ENCODE data around the gene RAP1GDS1.

The RAP1GDS1 gene

DNA sequence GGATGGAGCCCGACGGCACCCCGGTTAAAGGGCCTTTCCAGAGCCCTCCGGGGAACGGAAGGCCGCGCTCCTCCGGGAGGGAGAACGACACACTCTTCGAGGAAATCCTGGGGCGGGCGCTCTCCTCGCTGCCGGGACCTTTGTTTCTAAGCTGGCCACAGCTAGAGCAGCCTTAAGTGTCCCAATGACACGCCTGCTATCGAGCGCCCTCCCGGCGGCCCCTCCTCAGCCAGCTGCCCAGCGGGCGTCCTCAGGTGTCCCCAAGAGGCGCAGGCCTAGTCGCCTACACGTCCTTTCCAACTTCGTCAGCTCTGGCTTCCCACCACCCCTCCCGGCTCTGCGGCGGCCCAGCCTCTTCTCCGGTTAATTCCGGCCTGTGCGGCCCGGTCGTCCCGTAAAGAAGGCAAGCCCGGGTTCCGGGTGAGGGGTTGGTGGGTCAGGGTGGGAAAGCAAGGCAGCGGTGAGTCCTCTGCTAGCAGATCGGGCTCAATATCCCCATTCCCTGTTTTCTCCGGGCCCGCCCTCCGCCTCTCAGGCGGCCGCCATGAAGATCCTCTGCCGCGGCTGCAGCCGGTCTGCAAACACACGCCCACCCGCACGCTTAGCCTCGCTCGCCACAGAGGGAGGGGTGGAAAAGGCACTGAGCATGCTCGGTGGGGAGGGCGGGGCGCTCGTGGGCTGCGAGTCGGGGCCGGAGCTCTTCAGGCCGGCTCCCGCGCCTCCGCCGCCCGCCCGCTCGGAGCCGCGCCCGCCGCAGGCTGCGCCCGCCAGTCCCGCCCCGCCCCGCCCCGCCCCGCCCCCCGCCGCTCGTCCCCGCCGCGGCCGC, at the start of gene RAP1GDS1:
TSS of gene RAP1GDS1 (plus strand) at position 806 of the 826 bp plus-strand sequence. CDS start 182 bp downstream, outside the sequence.
- H3K36me3 Mint-ChIP-seq (ENCODE audit: low read depth) = peaks cover 12% of the 10 kb centered on the region
- H3K4me1 Mint-ChIP-seq (ENCODE audit: low read depth) = peaks cover 54% of the 10 kb centered on the region
- no peaks in the 10 kb centered on the region for H3K27me3 Mint-ChIP-seq
- H3K9me3 Mint-ChIP-seq = no peaks in the 10 kb centered on the region
- peak within 1 kb of the TSS; percentile 97 for H3K27ac Mint-ChIP-seq
- H3K4me3 Mint-ChIP-seq = peak within 1 kb of the TSS; percentile 93

- Mint-ChIP-seq H3K27ac (no peak overlapping the region), H3K27me3 (no peaks in the 10 kb centered on the region), H3K4me3 (no peak overlapping the region)
These were observed 38.9 kb upstream of the RAP1GDS1 start for GRCh38 chr4:98222306-98222705.

DNA sequence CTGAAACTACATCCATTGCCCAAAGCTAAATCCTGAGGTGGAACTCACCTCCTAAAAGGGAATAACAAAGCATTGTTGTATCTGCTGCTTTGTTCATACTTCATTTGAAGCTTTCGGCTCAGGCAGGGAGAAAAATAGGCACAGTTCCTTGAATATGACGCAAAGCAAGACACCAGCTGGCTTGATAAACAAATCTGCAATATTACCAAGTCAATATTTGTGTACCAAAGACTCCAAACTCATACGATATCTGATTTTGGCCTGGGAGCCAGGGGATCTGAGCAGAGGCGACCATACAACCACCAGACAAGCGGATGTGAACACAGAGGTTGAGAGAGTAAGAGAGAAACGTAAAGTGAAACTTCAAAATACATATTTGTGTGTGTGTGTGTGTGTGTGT, 34.8 kb upstream of the RAP1GDS1 start:
- H3K27ac Mint-ChIP-seq = no peak overlapping the region
- H3K4me1 Mint-ChIP-seq (ENCODE audit: low read depth) = no peaks in the 10 kb centered on the region
- no peaks in the 10 kb centered on the region for H3K27me3 Mint-ChIP-seq
- H3K36me3 Mint-ChIP-seq (ENCODE audit: low read depth) = no peaks in the 10 kb centered on the region
- H3K4me3 Mint-ChIP-seq = no peak overlapping the region
- no peaks in the 10 kb centered on the region for H3K9me3 Mint-ChIP-seq

More at GRCh38 chr4:98222306-98222705, 38.9 kb upstream of the RAP1GDS1 start:
- no peaks in the 10 kb centered on the region for H3K36me3 Mint-ChIP-seq (ENCODE audit: low read depth)
- no peaks in the 10 kb centered on the region for H3K4me1 Mint-ChIP-seq (ENCODE audit: low read depth)
- no peaks in the 10 kb centered on the region for H3K9me3 Mint-ChIP-seq

GRCh38 chr4:98230961-98231360, 30.2 kb upstream of the RAP1GDS1 start:
- H3K27ac Mint-ChIP-seq = no peak overlapping the region
- H3K4me1 Mint-ChIP-seq (ENCODE audit: low read depth) = no peaks in the 10 kb centered on the region
- no peaks in the 10 kb centered on the region for H3K36me3 Mint-ChIP-seq (ENCODE audit: low read depth)
- no peaks in the 10 kb centered on the region for H3K27me3 Mint-ChIP-seq
- H3K4me3 Mint-ChIP-seq = no peak overlapping the region
- no peaks in the 10 kb centered on the region for H3K9me3 Mint-ChIP-seq

GRCh38 chr4:98232202-98232601, 29.0 kb upstream of the RAP1GDS1 start:
- no peak overlapping the region for H3K4me3 Mint-ChIP-seq
- H3K27ac Mint-ChIP-seq = no peak overlapping the region
- H3K36me3 Mint-ChIP-seq (ENCODE audit: low read depth) = no peaks in the 10 kb centered on the region
- H3K27me3 Mint-ChIP-seq = no peaks in the 10 kb centered on the region
- no peaks in the 10 kb centered on the region for H3K9me3 Mint-ChIP-seq
- no peaks in the 10 kb centered on the region for H3K4me1 Mint-ChIP-seq (ENCODE audit: low read depth)

DNA sequence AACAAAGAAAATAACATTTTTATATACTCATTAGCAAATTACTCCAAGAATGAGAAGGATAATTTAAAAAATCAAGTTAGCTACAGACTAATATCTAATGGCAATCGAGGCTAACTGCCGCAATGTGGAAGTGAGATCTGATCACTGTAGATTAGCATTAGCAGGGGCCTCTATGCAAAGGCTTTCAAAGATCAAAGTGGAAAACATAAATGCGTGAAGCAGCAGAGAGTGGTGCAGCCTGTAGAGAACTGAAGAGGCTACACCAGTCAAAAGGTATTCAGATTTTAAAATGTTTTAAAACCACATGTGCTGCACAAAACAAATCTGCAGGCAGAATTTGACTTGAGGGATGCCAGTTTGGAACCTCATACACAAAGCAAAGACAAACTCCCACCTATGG, 24.0 kb upstream of the RAP1GDS1 start:
- Mint-ChIP-seq H3K4me1 (ENCODE audit: low read depth) (no peaks in the 10 kb centered on the region), H3K9me3 (no peaks in the 10 kb centered on the region), H3K27me3 (peaks cover 10% of the 10 kb centered on the region), H3K36me3 (ENCODE audit: low read depth) (no peaks in the 10 kb centered on the region), H3K4me3 (no peak overlapping the region), H3K27ac (no peak overlapping the region)

- H3K4me1 Mint-ChIP-seq (ENCODE audit: low read depth) = no peaks in the 10 kb centered on the region
- H3K4me3 Mint-ChIP-seq = no peak overlapping the region
- H3K27ac Mint-ChIP-seq = no peak overlapping the region
- no peaks in the 10 kb centered on the region for H3K9me3 Mint-ChIP-seq
- no peaks in the 10 kb centered on the region for H3K36me3 Mint-ChIP-seq (ENCODE audit: low read depth)
- H3K27me3 Mint-ChIP-seq = peaks cover 28% of the 10 kb centered on the region
These were observed 19.1 kb upstream of the RAP1GDS1 start for GRCh38 chr4:98242063-98242462.

- H3K9me3 Mint-ChIP-seq = no peaks in the 10 kb centered on the region
- H3K36me3 Mint-ChIP-seq (ENCODE audit: low read depth) = no peaks in the 10 kb centered on the region
- no peaks in the 10 kb centered on the region for H3K4me1 Mint-ChIP-seq (ENCODE audit: low read depth)
- H3K4me3 Mint-ChIP-seq = no peak overlapping the region
- H3K27ac Mint-ChIP-seq = no peak overlapping the region
- peaks cover 28% of the 10 kb centered on the region for H3K27me3 Mint-ChIP-seq
These were observed 18.6 kb upstream of the RAP1GDS1 start for GRCh38 chr4:98242538-98242937.

DNA sequence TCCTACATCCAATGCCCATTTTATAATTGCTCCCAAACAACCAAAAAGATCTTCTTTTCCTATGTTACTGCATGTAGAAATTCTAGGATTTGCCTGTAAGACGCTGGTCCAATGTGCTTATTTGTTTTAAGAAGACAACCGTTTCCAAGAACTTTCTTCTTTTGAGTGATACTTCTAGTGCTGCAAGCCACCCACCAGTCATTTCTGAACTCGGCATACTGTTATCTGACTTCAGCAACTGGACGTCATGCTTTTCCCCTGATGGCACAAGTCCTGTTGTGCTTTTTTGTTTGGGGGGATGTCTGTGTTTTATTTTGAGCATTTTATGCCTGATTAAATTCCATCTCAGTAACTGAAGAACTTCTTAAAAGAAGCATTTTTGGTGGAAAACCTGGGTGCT, 16.0 kb upstream of the RAP1GDS1 start:
- Mint-ChIP-seq H3K9me3 (peaks cover 4% of the 10 kb centered on the region), H3K27me3 (peaks cover 22% of the 10 kb centered on the region), H3K36me3 (ENCODE audit: low read depth) (no peaks in the 10 kb centered on the region), H3K4me1 (ENCODE audit: low read depth) (peaks cover 18% of the 10 kb centered on the region), H3K4me3 (no peak overlapping the region), H3K27ac (no peak overlapping the region)

- Mint-ChIP-seq H3K4me1 (ENCODE audit: low read depth) (peaks cover 18% of the 10 kb centered on the region), H3K36me3 (ENCODE audit: low read depth) (no peaks in the 10 kb centered on the region), H3K9me3 (peaks cover 4% of the 10 kb centered on the region), H3K27ac (no peak overlapping the region), H3K4me3 (no peak overlapping the region), H3K27me3 (peaks cover 12% of the 10 kb centered on the region)
These were observed 12.2 kb upstream of the RAP1GDS1 start for GRCh38 chr4:98248934-98249333.

DNA sequence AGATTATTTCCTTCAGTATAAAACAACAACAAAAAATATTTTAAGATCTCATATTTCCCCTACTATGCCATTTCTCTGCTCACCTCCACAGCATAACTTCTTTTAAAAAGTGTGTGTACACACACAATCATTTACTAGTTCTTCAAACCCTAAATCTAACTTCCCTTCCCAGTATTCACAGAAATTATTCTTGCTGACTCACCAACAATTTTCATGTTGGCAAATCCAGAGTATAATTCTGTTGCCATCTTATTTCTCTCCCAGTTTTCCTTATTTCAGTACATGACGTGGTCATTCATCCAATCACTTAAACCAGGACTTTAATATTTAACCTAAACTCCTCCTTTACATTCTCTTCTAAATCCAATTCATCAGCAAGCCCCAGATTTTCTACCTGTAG, 11.4 kb upstream of the RAP1GDS1 start:
- H3K27ac Mint-ChIP-seq = no peak overlapping the region
- peaks cover 4% of the 10 kb centered on the region for H3K9me3 Mint-ChIP-seq
- no peaks in the 10 kb centered on the region for H3K36me3 Mint-ChIP-seq (ENCODE audit: low read depth)
- H3K4me3 Mint-ChIP-seq = no peak overlapping the region
- H3K27me3 Mint-ChIP-seq = peaks cover 5% of the 10 kb centered on the region
- H3K4me1 Mint-ChIP-seq (ENCODE audit: low read depth) = peaks cover 18% of the 10 kb centered on the region

GRCh38 chr4:98253499-98253898, 7.7 kb upstream of the RAP1GDS1 start:
- Mint-ChIP-seq H3K9me3 (no peaks in the 10 kb centered on the region), H3K4me3 (no peak overlapping the region), H3K27ac (no peak overlapping the region), H3K4me1 (ENCODE audit: low read depth) (peaks cover 21% of the 10 kb centered on the region), H3K27me3 (no peaks in the 10 kb centered on the region), H3K36me3 (ENCODE audit: low read depth) (no peaks in the 10 kb centered on the region)

DNA sequence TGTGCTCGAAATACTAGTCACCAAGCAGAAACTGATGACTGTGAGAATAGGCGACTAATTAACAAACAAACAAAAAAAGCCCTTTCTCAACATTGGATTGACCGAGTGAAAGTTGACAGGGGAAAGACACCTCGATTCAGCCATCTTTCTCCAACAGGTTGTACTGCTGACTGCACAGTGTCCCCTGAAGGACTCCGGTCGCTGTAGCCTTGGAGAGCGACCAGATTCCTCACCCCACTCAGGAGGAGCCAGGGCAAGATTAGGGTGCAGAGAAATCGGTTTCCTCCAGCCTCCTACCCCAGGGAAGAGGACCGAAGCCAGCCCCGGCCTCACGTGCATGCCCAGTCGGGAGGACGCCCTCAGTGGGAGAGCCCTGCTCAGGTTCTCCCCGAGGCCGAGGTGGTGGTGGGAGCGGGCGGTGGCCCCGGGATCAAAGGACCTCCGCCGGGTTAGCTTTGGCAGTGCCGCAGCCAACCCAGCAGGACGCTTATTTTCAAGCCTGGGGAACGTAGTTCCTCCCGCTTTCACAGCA, 1.1 kb upstream of the RAP1GDS1 start:
- Mint-ChIP-seq H3K27ac (peak overlapping the region; percentile 97), H3K4me3 (peak overlapping the region; percentile 93), H3K36me3 (ENCODE audit: low read depth) (peaks cover 12% of the 10 kb centered on the region), H3K9me3 (no peaks in the 10 kb centered on the region), H3K4me1 (ENCODE audit: low read depth) (peaks cover 48% of the 10 kb centered on the region), H3K27me3 (no peaks in the 10 kb centered on the region)

- Mint-ChIP-seq H3K9me3 (no peaks in the 10 kb centered on the region), H3K4me1 (ENCODE audit: low read depth) (peaks cover 54% of the 10 kb centered on the region), H3K27me3 (no peaks in the 10 kb centered on the region), H3K36me3 (ENCODE audit: low read depth) (peaks cover 12% of the 10 kb centered on the region), H3K27ac (peak overlapping the region; percentile 95), H3K4me3 (peak overlapping the region; percentile 92)
These were observed 464 bp downstream of the RAP1GDS1 start for GRCh38 chr4:98261405-98262291.

DNA sequence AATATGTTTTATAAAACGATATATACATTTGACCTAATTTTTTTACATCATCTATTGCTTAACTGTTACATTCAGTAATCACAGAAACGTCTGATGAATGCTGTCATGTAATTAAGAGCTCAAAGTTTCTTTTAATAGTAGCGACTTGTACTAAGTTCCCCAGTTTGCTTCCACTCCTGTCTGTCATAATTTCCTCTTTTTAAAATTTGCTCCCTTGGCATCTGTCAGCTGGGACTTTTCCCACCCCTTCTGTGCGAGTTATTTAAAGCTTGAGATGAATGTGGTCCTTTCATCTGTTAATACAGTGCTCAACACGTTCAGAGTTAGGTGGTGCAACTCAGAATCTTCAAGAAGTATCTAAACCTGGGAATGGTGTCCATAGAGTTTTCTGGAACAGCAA, 1.2 kb downstream of the RAP1GDS1 start:
- H3K27me3 Mint-ChIP-seq = no peaks in the 10 kb centered on the region
- no peaks in the 10 kb centered on the region for H3K9me3 Mint-ChIP-seq
- H3K4me1 Mint-ChIP-seq (ENCODE audit: low read depth) = peaks cover 54% of the 10 kb centered on the region

More for the DNA sequence above, 1.2 kb downstream of the RAP1GDS1 start:
- Mint-ChIP-seq H3K36me3 (ENCODE audit: low read depth) (peaks cover 17% of the 10 kb centered on the region), H3K4me3 (peak overlapping the region; percentile 92), H3K27ac (peak overlapping the region; percentile 95)

Data from stimulated activated naive CD8-positive, alpha-beta T cell treated with anti-CD3 and anti-CD28 coated beads, Interleukin-15, Interleukin-2, amounts not matched to agents 100 ng/mL and 50 ng/mL, for 24 hours (primary cell).